Activated naive CD4-positive, alpha-beta T cell (primary cell): Measurements from ENCODE around the gene VARS2.
A peak's percentile ranks its signal among the peaks of the same experiment; 100 is the strongest.

Experiments
- DNase-seq, 4 experiments: peaks; one replicate each; lab custom pipeline; 2025; lab: John Stamatoyannopoulos, UW

VARS2 gene

DNA sequence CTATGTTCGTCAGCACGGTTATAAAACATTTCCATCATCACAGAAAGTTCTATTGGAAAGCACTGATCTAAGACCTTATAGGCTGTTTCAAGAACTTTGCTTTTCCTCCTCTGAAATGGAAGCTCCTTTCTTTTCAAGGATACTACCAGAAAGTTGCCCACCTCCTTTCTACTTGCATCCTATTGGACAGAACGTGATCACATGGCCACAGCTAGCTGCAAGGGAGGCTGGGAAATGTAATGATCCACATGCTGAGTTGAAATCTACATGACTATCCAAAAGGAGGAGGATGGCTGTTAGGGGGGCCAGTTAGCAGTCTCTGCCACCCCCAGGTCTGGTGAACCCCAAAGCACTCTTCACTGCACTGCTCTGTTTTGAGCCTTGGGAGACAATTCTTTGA lies 14.6 kb downstream of the VARS2 start:
- DNase-seq = no peak

DNA sequence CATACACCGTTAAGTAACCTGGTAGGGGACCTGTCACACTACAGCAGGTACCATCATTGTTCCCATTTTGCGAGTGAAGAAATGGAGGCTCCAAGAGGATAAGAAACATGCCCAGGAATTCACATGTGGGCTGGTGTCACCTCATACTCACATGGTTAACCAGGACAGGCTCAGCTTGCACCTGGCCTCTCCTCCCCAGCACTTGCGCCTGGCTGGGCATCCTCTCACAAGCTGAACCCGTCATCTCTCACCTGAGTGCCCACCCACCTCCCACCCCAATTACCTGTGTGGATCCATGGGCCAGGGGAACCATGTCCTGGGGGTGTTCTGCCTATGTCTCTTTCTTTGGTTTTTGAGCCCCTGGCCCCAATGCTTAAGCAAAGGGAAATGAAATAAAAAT lies 16.5 kb downstream of the VARS2 start:
- DNase-seq = no peak

GRCh38 chr6:30931272-30931671 lies 17.2 kb downstream of the VARS2 start:
- no peak for DNase-seq

- no peak for DNase-seq
Measured at GRCh38 chr6:30931969-30932645, 18.1 kb downstream of the VARS2 start, which contains the start of gene SFTA2. SFTA2 (minus strand) TSS chr6:30932170; CDS start chr6:30932096, 74 bp downstream.

DNA sequence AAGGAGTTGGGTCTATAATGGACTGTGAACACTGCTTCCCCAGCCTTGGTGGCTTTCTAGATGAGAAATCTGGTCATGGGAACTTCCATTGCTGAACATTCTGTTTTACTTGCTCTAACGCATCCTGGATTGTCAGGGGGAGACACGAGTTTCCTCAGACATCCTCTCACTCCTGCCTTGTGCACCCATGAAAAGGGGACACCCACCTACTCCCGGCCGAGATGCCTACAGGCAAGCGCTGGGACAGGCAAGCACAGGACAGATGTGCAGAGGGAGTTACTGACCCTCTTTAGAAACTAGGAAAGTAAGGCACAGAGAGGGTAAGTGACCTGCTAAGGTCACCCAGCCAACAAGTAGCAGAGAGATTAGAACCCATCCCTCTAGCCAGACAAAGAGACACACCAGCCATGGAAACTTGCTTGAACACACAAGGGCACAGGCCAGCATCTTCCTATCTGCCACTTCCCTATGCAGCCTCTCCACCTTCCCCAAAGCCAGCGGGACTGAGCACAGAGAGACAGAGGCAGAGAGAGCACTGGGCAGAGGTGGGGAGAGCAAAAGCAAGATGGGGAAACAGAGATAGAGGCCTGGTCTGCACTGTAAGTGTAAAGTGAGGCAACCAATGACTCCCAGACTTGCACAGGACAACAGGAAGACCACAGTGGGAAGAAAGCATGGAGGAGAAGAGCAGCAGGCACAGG lies 18.8 kb downstream of the VARS2 start:
- no peak for DNase-seq

DNA sequence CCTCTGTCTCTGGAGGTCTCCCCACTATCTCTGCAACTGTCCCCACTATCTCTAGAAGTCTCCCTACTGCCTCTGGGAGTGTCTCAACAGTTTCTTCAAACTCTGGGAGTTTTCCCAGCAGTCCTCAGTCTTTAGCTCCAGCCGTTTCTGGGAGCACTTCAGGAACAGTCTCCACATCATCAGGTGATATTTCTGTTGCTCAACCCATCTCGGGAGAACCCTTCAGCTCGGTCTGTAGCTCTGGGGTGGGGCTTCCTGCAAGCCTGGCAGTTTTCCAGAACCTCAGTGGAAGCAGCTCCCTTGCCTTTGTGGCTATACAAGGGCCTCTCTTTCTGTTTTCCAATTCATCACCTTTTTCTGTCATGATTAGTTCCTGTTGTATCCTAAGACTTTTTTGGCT lies 21.0 kb downstream of the VARS2 start:
- no peak for DNase-seq

DNA sequence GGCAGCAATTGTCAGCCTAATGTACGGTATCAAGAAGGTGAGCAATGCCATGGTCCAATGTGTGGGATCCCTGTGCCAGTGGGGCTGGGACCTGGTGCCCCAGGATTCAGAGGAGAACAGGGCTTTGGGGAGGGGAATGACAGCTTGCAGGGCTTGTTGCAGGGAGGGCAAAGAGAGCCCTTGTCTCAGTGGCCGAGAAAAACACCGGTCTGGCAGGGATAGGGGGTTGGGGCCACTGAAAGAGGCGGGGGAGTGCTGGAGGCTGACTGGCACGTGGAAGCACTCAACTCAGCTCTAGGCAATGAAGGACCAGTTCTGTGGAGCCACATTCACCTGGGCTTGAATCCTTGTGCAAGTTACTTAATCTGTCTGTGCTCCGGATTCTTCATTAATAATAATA lies 23.2 kb downstream of the VARS2 start:
- DNase-seq = no peak

- DNase-seq = no peak
Measured at GRCh38 chr6:30938730-30939129, 24.7 kb downstream of the VARS2 start.

- no peak for DNase-seq
Measured at GRCh38 chr6:30939473-30939872, 25.4 kb downstream of the VARS2 start.

DNA sequence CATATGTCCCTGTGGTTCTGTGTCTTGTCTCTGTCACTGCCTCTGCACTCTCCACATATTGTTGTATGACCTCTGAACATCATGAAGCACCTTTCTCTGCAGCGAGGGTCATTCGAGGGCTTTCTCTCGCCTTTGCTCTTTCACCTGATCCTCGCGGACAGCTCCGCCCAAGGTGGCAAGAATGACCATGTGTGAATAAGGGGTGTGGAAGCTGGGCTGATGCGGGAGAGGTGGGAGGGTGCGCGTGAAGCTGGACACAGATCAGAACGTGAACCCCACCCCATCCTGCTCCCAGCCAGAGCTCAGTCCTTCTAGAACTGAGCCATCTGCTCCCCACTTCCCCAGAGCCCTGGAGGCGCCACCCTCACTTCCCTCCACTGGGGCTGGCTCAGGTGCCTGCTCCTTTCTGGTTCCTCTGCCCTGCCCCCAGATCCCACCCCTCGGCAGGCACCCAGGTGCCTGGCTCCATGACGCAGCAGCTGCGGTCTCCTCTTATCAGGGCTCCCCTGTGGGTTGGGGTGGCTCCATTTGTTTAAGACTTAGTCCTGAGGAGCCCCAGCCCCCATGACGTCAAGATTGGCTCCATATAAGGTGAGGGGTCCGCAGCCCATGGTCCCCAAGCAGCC lies 26.4 kb downstream of the VARS2 start, which contains the start of gene MUCL3:
MUCL3 (plus strand) TSS at position 613 of the 626 bp plus-strand sequence. CDS start 27 bp downstream, outside the sequence.
- no peak for DNase-seq

- no peak for DNase-seq
Measured at GRCh38 chr6:30942338-30943060, 28.5 kb downstream of the VARS2 start.

DNA sequence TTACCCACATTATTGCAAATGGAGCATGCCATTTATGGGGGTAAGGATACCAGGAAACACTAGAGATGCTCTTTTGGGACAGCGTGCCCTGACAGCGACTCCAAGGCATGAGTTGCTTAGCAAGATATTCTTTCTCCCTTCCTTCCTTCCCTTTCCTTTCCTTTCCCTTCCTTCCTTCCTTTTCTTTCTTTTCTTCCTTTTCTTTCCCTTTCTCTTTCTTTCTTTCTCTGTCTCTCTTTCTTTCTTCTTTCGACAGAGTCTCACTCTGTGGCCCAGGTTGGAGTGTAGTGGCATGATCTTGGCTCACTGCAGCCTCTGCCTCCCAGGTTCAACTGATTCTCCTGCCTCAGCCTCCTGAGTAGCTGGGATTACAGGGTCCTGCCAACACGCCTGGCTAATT lies 30.0 kb downstream of the VARS2 start:
- DNase-seq = no peak

- DNase-seq = no peak
Measured at GRCh38 chr6:30945281-30945680, 31.2 kb downstream of the VARS2 start.

- no peak for DNase-seq
Measured at GRCh38 chr6:30947231-30947630, 33.2 kb downstream of the VARS2 start.

DNA sequence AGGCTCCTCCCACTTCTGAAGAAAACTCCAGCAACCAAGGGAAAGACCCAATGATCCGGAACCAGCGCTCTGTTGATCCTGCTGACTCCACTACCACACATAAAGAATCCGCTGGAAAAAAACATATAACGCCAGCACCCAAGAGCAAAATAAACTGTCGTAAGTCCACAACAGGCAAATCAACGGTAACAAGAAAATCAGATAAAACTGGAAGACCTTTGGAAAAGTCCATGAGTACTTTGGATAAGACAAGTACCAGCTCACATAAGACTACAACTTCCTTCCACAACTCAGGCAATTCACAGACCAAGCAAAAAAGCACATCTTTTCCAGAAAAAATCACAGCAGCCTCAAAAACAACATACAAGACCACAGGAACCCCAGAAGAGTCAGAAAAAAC lies 34.8 kb downstream of the VARS2 start:
- DNase-seq = no peak

DNA sequence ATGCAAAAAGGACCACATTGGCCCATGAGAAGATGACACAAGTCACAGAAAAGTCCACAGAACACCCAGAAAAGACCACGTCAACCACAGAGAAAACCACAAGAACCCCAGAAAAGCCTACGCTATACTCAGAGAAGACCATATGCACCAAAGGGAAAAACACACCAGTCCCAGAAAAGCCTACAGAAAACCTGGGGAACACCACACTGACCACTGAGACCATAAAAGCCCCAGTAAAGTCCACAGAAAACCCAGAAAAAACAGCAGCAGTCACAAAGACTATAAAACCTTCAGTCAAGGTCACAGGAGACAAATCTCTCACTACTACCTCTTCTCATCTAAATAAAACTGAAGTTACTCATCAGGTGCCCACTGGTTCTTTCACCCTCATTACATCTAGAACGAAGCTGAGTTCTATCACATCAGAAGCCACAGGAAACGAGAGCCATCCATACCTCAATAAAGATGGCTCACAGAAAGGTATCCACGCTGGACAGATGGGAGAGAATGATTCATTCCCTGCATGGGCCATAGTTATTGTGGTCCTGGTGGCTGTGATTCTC lies 38.0 kb downstream of the VARS2 start:
- DNase-seq = no peak

GRCh38 chr6:30954631-30955366 lies 40.8 kb downstream of the VARS2 start:
- DNase-seq = no peak

DNA sequence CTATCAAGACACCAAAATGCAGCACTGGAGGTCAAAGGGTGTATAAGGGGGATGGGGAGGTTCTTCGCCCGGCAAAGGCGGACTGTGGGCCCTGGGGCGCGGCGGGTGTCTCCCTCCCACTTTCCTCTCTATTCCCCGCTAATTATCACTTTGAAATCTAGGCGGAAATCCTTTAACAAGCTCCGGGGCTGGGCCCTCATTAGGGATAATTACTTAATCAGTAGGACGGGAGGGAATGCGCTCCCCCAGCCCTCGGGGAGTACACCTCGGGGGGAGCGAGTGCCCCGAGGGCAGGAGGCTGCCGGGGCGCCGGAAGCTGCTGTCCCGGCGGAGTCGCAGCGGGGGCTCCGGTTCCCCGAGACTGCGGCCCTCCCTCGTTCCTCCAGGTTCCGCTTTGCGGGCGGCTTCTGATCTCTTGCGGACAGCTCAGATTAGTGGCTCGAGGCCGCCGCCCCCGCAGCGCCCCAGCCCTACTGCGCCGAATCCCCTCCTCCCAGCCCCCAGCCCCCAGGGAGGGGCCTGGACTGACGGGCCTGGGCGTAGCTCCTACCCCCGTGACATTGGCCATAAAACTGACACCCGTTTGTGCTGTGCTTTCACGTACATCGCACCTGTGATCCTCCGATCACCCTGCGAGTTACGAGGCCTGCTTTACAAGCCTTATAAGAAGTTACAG lies 41.5 kb downstream of the VARS2 start:
- DNase-seq = peak; percentile 34 to 68 (median 48)

DNA sequence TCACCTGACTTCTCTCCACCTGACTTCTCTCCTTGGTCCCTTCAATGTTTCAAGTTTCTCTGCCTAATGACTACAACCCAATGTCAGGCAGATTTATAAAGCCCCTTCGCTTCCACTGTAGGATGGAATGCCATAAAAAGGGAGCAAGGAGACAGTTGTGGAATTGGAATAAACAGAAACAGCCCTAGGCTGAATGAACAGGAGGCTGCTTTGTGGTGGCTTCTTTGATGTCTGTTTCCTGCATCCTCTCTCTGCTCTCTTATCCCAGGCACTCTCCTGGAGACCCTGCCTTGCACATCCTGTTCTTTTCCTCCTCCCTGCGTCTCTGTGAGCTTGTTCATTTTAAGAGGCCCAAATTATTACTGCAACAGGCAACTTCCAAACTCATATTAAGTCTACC lies 43.7 kb downstream of the VARS2 start:
- no peak for DNase-seq

DNA sequence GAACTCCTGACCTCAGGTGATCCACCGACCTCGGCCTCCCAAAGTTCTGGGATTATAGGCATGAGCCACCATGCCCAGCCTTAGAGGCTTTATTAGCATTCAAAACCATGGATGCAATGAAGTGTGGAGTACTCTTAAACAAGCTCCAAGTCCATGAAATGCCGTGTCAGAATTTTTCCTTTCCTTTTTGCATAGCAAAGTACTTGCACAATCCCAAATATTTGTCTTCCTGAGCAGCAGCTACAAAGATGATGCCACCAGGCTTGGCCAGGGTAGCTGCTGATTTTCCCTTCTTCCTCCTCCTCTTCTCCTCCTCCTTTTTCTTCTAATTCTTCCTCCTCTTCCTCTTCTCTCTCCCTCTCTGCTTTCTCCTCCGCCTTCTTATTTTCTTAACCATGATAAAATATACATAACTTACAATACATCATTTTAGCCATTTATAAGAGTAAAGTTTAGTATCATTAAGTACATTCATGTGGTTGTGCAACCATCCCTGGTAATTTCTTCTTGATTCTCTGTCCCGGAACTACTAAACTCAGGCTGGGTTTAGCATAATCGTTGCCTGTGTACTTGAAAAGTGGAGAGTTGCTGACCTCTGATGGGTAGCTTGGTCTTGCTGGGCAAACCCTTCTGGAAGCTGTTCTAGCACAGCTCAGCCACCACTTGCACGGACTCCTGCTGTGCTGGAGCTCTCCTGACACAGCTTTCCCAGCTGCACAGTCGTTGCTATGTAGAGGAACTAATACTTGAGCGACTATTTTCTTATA lies 47.1 kb downstream of the VARS2 start:
- DNase-seq = no peak
